Medulla oblongata (tissue), 1 donor: Measurements from ENCODE around the gene STKLD1.
A peak's percentile ranks its signal among the peaks of the same experiment; 100 is the strongest.
"Not testable (repeated sequence)": the region's sequence is repeated elsewhere in the genome, so short reads cannot be mapped to it uniquely, and the experiment has no call there.

Experiments
- DNase-seq: peaks from one replicate; pipeline ENCODE4 v3.0.0-alpha.2; 2015; ENCODE audit errors: extremely low spot score

Gene STKLD1

GRCh38 chr9:133443982-133444381 is 67.8 kb downstream of the STKLD1 start:
- DNase-seq = no peak

DNA sequence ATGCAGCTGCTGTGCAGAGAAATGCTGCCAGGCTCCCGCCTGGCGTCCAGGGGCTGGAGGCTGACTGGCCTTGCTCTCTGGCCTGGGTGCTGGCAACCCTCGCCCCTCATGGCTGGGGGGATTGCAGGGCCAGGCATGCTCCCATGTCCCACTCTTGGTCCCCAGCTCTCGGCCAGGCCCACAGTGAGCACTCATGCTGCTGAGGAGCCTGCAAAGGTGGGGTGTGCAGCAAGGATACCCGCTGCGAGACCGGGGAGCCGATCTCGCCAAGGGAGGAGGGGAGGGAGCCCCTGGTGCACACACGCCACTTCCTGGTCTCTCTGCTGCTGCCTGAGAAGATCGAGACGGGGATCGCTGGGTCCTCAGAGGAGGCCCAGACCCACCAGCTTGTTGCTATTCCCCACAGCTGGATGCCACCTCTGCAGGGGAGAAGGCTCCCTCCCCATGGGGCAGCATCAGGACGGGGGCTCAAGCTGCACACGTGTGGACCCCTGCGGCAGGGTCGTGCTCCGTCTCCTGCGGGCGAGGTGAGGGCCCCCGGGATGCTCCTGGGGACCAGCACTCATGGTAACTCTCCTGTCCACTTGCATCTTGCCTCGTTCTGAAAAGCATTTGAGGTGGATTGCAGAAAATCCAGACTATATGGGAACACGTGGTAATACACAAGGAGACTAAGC is 69.3 kb downstream of the STKLD1 start:
- DNase-seq = no peak

DNA sequence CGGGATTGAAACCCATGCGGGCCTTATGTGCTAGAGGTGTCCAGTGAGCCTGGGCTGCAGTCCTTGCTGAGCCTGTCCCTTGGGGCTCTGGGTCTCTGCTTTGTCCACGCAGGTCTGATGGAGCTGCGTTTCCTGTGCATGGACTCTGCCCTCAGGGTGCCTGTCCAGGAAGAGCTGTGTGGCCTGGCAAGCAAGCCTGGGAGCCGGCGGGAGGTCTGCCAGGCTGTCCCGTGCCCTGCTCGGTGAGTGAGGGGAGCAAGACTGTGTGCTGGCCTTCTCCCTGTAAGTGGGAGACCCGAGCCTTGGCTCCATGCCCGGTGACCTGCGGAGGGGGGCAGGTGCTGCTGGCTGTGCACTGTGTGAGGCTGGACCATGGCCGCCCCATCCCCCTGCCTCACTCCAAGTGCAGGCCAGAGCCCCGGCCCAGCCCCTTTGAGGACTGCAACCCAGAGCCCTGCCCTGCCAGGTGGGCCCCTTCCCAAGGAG is 72.4 kb downstream of the STKLD1 start:
- DNase-seq = no peak

GRCh38 chr9:133449760-133450159 is 73.6 kb downstream of the STKLD1 start:
- no peak for DNase-seq

GRCh38 chr9:133451865-133452264 is 75.7 kb downstream of the STKLD1 start:
- DNase-seq = not testable (repeated sequence)

DNA sequence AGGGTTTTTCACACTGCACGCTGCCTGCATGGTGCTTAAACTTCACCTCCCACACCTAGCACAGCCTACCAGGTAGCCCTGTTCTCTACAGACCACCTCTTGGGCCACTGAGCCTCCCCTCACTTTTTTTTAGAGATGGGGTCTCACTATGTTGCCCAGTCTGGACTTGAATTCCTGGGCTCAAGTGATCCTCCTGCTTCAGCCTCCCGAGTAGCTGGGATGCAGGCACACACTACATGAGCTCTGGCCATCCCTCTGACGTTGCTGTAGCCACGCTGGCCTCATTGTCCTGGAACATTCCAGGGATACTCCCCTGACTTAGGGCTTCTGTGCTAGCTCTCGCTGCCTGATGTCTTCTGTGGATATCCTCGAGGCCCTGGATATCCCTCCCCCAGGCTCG is 76.4 kb downstream of the STKLD1 start:
- no peak for DNase-seq

DNA sequence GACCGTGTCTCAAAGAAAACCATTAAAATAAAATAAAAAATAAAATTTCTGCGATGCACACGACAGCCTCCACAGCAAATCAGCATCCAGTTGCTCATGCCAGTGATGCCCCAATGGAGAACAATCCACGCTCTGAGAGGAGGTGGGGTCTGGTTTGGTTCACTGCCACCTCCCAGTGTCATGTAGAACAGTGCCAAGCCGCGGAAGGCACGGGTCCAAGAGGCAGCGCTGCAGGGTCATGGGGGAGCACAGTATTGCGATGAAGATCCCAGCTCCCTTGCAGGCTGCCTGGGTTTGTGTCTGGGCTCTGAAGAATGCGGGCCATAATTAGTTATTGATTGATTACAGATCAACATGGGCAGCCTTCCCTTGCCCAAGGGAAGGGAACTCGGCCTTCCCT is 77.5 kb downstream of the STKLD1 start:
- DNase-seq = peak; percentile 28

- no peak for DNase-seq
Observed at GRCh38 chr9:133454325-133454724, 78.2 kb downstream of the STKLD1 start.

GRCh38 chr9:133454943-133455673 is 78.9 kb downstream of the STKLD1 start:
- DNase-seq = no peak
